Duodenal mucosa (tissue), 2 donors: Measurements from ENCODE around the gene RPA3.

Experiments used
- H3K27ac ChIP-seq: one replicate; pipeline ENCODE4 v1.7.0; 2013; ENCODE audit warnings: low read depth, low read length
- H3K27me3 ChIP-seq, 2 donors: one replicate each; pipeline ENCODE4 v1.7.0; 2013; ENCODE audit warnings: low read length in 2 of 2, control low read depth in 1 of 2; ENCODE audit not compliant: insufficient read depth in 2 of 2, control insufficient read depth in 1 of 2
- H3K36me3 ChIP-seq, 2 donors: one replicate each; pipeline ENCODE4 v1.7.0; 2013; ENCODE audit warnings: low read length in 2 of 2, control low read depth in 1 of 2; ENCODE audit not compliant: insufficient read depth in 2 of 2, control insufficient read depth in 1 of 2
- H3K4me1 ChIP-seq, 2 donors: one replicate each; pipeline ENCODE4 v1.7.0; 2013; ENCODE audit warnings: low read length in 2 of 2, control low read depth in 1 of 2; ENCODE audit not compliant: insufficient read depth in 2 of 2, control insufficient read depth in 1 of 2
- H3K4me3 ChIP-seq, 2 donors: one replicate each; pipeline ENCODE4 v1.7.0; 2013; ENCODE audit warnings: low read length in 2 of 2, low read depth in 1 of 2
- H3K9ac ChIP-seq, 2 donors: one replicate each; pipeline ENCODE4 v1.7.0; 2013; ENCODE audit warnings: low read length in 2 of 2, low read depth in 1 of 2
- H3K9me3 ChIP-seq, 2 donors: one replicate each; pipeline ENCODE4 v1.7.0; 2013; ENCODE audit warnings: low read length in 2 of 2, control low read depth in 1 of 2; ENCODE audit not compliant: control insufficient read depth in 1 of 2

Gene RPA3

GRCh38 chr7:7698930-7699329 is 19.5 kb downstream of the RPA3 start:
- H3K27me3 ChIP-seq: no peaks in the 10 kb centered on the region
- peaks cover 0 to 12% of the 10 kb centered on the region in 2 donors for H3K4me1 ChIP-seq
- no peak overlapping the region for H3K4me3 ChIP-seq
- H3K27ac ChIP-seq: no peak overlapping the region
- no peak overlapping the region for H3K9ac ChIP-seq
- H3K36me3 ChIP-seq: no peaks in the 10 kb centered on the region
- no peaks in the 10 kb centered on the region for H3K9me3 ChIP-seq

- Histone ChIP-seq H3K27ac (no peak overlapping the region), H3K4me3 (no peak overlapping the region), H3K4me1 (peaks cover 0 to 7% of the 10 kb centered on the region in 2 donors), H3K9me3 (no peaks in the 10 kb centered on the region), H3K27me3 (no peaks in the 10 kb centered on the region), H3K9ac (no peak overlapping the region), H3K36me3 (no peaks in the 10 kb centered on the region)
These were observed 21.8 kb downstream of the RPA3 start for GRCh38 chr7:7696458-7697119.

GRCh38 chr7:7695111-7695817 is 23.1 kb downstream of the RPA3 start:
- H3K36me3 ChIP-seq: no peaks in the 10 kb centered on the region
- H3K27me3 ChIP-seq: no peaks in the 10 kb centered on the region
- no peak overlapping the region for H3K9ac ChIP-seq
- no peak overlapping the region for H3K27ac ChIP-seq
- H3K4me3 ChIP-seq: no peak overlapping the region
- H3K9me3 ChIP-seq: no peaks in the 10 kb centered on the region
- H3K4me1 ChIP-seq: peaks cover 0 to 7% of the 10 kb centered on the region in 2 donors

- peaks cover 0 to 7% of the 10 kb centered on the region in 2 donors for H3K4me1 ChIP-seq
- no peak overlapping the region for H3K4me3 ChIP-seq
- no peak overlapping the region for H3K27ac ChIP-seq
- H3K36me3 ChIP-seq: no peaks in the 10 kb centered on the region
- H3K27me3 ChIP-seq: no peaks in the 10 kb centered on the region
- no peak overlapping the region for H3K9ac ChIP-seq
- no peaks in the 10 kb centered on the region for H3K9me3 ChIP-seq
These were observed 23.9 kb downstream of the RPA3 start for GRCh38 chr7:7694542-7694941.

GRCh38 chr7:7693881-7694280 is 24.5 kb downstream of the RPA3 start:
- H3K4me1 ChIP-seq: peaks cover 0 to 7% of the 10 kb centered on the region in 2 donors
- H3K9ac ChIP-seq: no peak overlapping the region
- H3K36me3 ChIP-seq: no peaks in the 10 kb centered on the region
- H3K9me3 ChIP-seq: no peaks in the 10 kb centered on the region
- no peak overlapping the region for H3K27ac ChIP-seq
- H3K4me3 ChIP-seq: no peak overlapping the region
- no peaks in the 10 kb centered on the region for H3K27me3 ChIP-seq

- no peaks in the 10 kb centered on the region for H3K36me3 ChIP-seq
- no peak overlapping the region for H3K27ac ChIP-seq
- H3K27me3 ChIP-seq: no peaks in the 10 kb centered on the region
- no peak overlapping the region for H3K4me3 ChIP-seq
- no peaks in the 10 kb centered on the region for H3K9me3 ChIP-seq
- H3K4me1 ChIP-seq: no peaks in the 10 kb centered on the region
- no peak overlapping the region for H3K9ac ChIP-seq
These were observed 29.5 kb downstream of the RPA3 start for GRCh38 chr7:7688956-7689355.

GRCh38 chr7:7688310-7688709 is 30.1 kb downstream of the RPA3 start:
- Histone ChIP-seq H3K9ac (no peak overlapping the region), H3K9me3 (no peaks in the 10 kb centered on the region), H3K36me3 (no peaks in the 10 kb centered on the region), H3K27me3 (no peaks in the 10 kb centered on the region), H3K27ac (no peak overlapping the region), H3K4me3 (no peak overlapping the region), H3K4me1 (no peaks in the 10 kb centered on the region)

GRCh38 chr7:7687800-7688199 is 30.6 kb downstream of the RPA3 start:
- Histone ChIP-seq H3K9me3 (no peaks in the 10 kb centered on the region), H3K4me3 (no peak overlapping the region), H3K36me3 (no peaks in the 10 kb centered on the region), H3K4me1 (no peaks in the 10 kb centered on the region), H3K27ac (no peak overlapping the region), H3K9ac (no peak overlapping the region), H3K27me3 (no peaks in the 10 kb centered on the region)

- no peaks in the 10 kb centered on the region for H3K36me3 ChIP-seq
- no peak overlapping the region for H3K27ac ChIP-seq
- H3K9ac ChIP-seq: no peak overlapping the region
- no peak overlapping the region for H3K4me3 ChIP-seq
- no peaks in the 10 kb centered on the region for H3K27me3 ChIP-seq
- H3K9me3 ChIP-seq: no peaks in the 10 kb centered on the region
- H3K4me1 ChIP-seq: peaks cover under 1 to 3% of the 10 kb centered on the region in 2 donors
These were observed 31.4 kb downstream of the RPA3 start for GRCh38 chr7:7686811-7687508.

GRCh38 chr7:7682861-7683260 is 35.5 kb downstream of the RPA3 start:
- H3K27ac ChIP-seq: no peak overlapping the region

More at GRCh38 chr7:7682861-7683260, 35.5 kb downstream of the RPA3 start:
- Histone ChIP-seq H3K9ac (no peak overlapping the region), H3K9me3 (peaks cover 0 to 3% of the 10 kb centered on the region in 2 donors), H3K4me3 (no peak overlapping the region), H3K4me1 (peaks cover 10 to 12% of the 10 kb centered on the region in 2 donors), H3K27me3 (no peaks in the 10 kb centered on the region), H3K36me3 (no peaks in the 10 kb centered on the region)
